Activated CD8-positive, alpha-beta T cell treated with anti-CD3 and anti-CD28 coated beads, Interleukin-2, amount 10 ng/mL, durations not matched to agents 7 days and 5 days (primary cell): ENCODE measurements around the gene DAB1. TPM values are rescaled to one million over a fixed set of nuclear protein-coding genes. Genes with fewer than 3 reads are reported as not detected.

Experiments used
- ATAC-seq: fragments of 150-1000 bp; cut with Tn5 transposase; one replicate; pipeline ENCODE4 v1.10.0; 2021; ENCODE audit warnings: moderate library complexity
- CTCF ChIA-PET: fragments of 350-600 bp; sonication (Branson Sonifier 250); formaldehyde crosslinking; loops from one replicate; lab custom pipeline; 2021; ENCODE audit warnings: antibody characterized with exemption; lab: Charles Lee
- POLR2A ChIA-PET: fragments of 350-600 bp; sonication (Branson Sonifier 250); formaldehyde crosslinking; loops from one replicate; lab custom pipeline; 2021; ENCODE audit warnings: antibody characterized with exemption; lab: Charles Lee
- DNase-seq: peaks from one replicate; pipeline ENCODE4 v3.0.0-alpha.2; 2020
- H3K27ac Mint-ChIP-seq: one replicate; pipeline ENCODE4 v1.8.0; 2021; ENCODE audit warnings: mild to moderate bottlenecking, mixed read lengths
- H3K27me3 Mint-ChIP-seq: one replicate; pipeline ENCODE4 v1.8.0; 2021; ENCODE audit warnings: low read depth, mixed read lengths
- H3K36me3 Mint-ChIP-seq: one replicate; pipeline ENCODE4 v1.8.0; 2021; ENCODE audit warnings: low read depth, mixed read lengths
- H3K4me1 Mint-ChIP-seq: one replicate; pipeline ENCODE4 v1.8.0; 2021; ENCODE audit warnings: low read depth, mixed read lengths
- H3K4me3 Mint-ChIP-seq: one replicate; pipeline ENCODE4 v1.8.0; 2021; ENCODE audit warnings: mild to moderate bottlenecking, mixed read lengths
- H3K9me3 Mint-ChIP-seq: one replicate; pipeline ENCODE4 v1.8.0; 2022; ENCODE audit warnings: mixed read lengths; ENCODE audit not compliant: insufficient read depth
- total RNA-seq, 2 experiments: library from RNA; stranded (reverse); gene quantifications; one replicate each; pipeline ENCODE4 v1.2.3, GENCODE V29; 2021

Gene DAB1
- total RNA-seq, 2 experiments from 2014 or later: 0.10 to 0.18 TPM

DNA sequence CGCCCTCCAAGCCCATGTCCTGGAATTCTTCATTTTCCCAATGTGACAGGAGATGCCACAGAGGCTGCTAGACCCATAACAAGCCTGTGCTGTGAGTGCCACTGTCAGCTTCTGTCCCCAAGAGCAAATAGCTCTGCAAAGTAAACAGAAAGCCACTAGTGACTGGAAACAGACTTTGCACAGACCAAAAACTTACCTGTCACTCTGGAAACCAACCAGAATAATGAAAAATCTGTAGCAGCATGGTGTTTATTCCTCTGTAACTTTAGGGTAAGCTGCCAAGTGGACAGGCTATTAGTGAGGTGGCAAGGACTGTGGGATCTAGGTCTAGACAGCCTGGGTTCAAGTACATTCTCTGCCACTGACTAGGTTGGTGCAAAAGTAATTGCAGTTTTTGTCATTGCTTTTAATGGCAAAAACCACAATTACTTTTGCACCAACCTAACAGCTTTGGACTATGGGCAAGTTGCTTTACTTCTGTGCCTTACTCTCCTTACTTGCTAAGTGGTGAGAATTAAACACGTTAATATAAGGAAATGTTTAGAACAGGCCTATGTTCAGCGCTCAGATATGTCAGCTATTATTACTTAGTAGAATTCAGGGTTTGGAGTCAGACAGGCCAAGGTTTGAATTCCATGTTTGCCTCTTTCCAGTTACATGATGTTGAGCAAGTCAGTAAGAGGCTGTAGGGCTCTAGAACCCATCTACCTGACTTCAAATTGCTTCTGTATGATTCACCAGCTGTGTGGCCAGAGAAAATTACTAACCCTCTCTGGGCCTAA, 457.8 kb downstream of the DAB1 start, which contains the start of gene C8B:
Gene C8B, minus strand, starts transcription at position 100 of the 782 bp plus-strand sequence. Its CDS starts 67 bp downstream, at position 33.
- Mint-ChIP-seq H3K36me3 (no peaks in the 10 kb centered on the region), H3K27ac (no peak within 1 kb of the TSS), H3K4me3 (no peak within 1 kb of the TSS), H3K9me3 (no peaks in the 10 kb centered on the region), H3K27me3 (no peaks in the 10 kb centered on the region), H3K4me1 (no peaks in the 10 kb centered on the region)
- CTCF ChIA-PET: no interaction called here
- ATAC-seq: no peak
- DNase-seq: no peak
- POLR2A ChIA-PET: no interaction called here

DNA sequence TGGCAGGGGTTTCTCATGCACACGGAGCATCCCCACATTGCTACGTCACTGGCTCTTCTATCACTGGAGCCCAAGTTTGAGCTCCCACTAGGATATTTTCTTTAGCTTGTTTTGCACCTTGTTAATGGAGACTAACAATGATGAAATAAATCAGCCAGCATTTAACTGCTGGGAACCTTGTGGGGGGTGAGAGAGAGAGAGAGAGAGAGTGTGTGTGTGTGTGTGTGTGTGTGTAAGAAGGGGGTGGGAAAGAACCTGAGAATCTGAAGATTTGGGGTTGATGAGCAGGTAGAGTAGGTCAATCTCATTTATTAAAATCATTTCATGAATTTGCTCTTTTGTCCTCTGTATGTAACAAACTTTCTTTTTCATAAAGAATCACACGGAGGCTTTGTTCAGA, 458.7 kb downstream of the DAB1 start:
- DNase-seq (no peak), ATAC-seq (no peak)
- no peaks in the 10 kb centered on the region for H3K9me3 Mint-ChIP-seq
- H3K27ac Mint-ChIP-seq: no peak overlapping the region
- H3K27me3 Mint-ChIP-seq: no peaks in the 10 kb centered on the region
- no peaks in the 10 kb centered on the region for H3K4me1 Mint-ChIP-seq
- H3K36me3 Mint-ChIP-seq: no peaks in the 10 kb centered on the region
- POLR2A ChIA-PET: no interaction called here
- H3K4me3 Mint-ChIP-seq: no peak overlapping the region
- CTCF ChIA-PET: no interaction called here

GRCh38 chr1:56964349-56965017, 459.4 kb downstream of the DAB1 start:
- no peaks in the 10 kb centered on the region for H3K4me1 Mint-ChIP-seq
- no peaks in the 10 kb centered on the region for H3K36me3 Mint-ChIP-seq
- DNase-seq (no peak), ATAC-seq (no peak)
- no peaks in the 10 kb centered on the region for H3K9me3 Mint-ChIP-seq
- ChIA-PET CTCF (no interaction called here), POLR2A (no interaction called here)
- no peaks in the 10 kb centered on the region for H3K27me3 Mint-ChIP-seq
- H3K4me3 Mint-ChIP-seq: no peak overlapping the region
- no peak overlapping the region for H3K27ac Mint-ChIP-seq

- ChIA-PET CTCF (no interaction called here), POLR2A (no interaction called here)
- Mint-ChIP-seq H3K36me3 (no peaks in the 10 kb centered on the region), H3K27me3 (no peaks in the 10 kb centered on the region), H3K9me3 (no peaks in the 10 kb centered on the region), H3K27ac (no peak overlapping the region), H3K4me3 (no peak overlapping the region), H3K4me1 (no peaks in the 10 kb centered on the region)
- ATAC-seq: no peak
- no peak for DNase-seq
These were observed 460.2 kb downstream of the DAB1 start for GRCh38 chr1:56963667-56964066.

DNA sequence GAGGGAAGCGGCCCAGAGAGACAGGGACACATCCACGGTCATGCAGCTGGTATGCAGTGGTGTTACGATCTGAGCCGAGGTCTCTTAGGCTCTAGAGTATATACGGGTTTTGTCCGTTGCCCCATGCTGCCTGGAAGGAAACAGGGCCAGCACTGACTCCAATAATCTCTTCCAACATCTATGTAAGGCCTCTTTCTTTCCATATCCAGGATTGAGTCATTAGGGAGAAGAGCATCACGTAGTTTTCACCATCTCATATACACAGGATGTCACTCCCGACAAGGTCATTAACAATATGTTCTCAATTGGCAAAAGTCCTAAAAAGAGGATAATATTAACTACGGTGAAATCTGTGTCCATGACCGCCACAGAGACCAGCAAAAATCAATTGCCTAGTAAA, 462.4 kb downstream of the DAB1 start:
- ATAC-seq (no peak), DNase-seq (no peak)
- POLR2A ChIA-PET: no interaction called here
- H3K36me3 Mint-ChIP-seq: no peaks in the 10 kb centered on the region
- CTCF ChIA-PET: no interaction called here
- no peak overlapping the region for H3K4me3 Mint-ChIP-seq
- H3K27ac Mint-ChIP-seq: no peak overlapping the region
- no peaks in the 10 kb centered on the region for H3K27me3 Mint-ChIP-seq
- no peaks in the 10 kb centered on the region for H3K4me1 Mint-ChIP-seq
- H3K9me3 Mint-ChIP-seq: no peaks in the 10 kb centered on the region

DNA sequence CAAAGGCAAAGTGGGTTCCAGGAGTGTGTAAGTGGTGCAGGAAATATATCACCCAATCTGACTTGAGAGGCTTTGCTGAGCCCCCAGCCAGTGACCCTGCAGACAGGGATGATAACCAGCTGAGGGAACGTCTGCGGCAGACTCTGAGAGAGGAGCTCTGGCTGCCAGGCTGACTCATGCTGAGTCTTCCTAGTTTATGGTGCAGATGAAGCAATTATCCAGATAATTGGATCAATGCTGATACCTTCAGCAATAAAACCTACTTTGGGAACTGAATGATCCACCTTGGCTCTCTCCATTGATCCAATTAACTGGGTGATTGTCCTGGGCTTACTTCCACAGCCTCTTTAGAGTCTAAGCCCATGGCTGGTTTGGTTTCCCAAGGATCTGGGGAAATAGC, 465.3 kb downstream of the DAB1 start:
- Mint-ChIP-seq H3K36me3 (no peaks in the 10 kb centered on the region), H3K27me3 (no peaks in the 10 kb centered on the region), H3K4me3 (no peak overlapping the region), H3K4me1 (no peaks in the 10 kb centered on the region), H3K9me3 (no peaks in the 10 kb centered on the region), H3K27ac (no peak overlapping the region)
- ChIA-PET POLR2A (no interaction called here), CTCF (no interaction called here)
- DNase-seq (no peak), ATAC-seq (no peak)

- Mint-ChIP-seq H3K9me3 (no peaks in the 10 kb centered on the region), H3K36me3 (no peaks in the 10 kb centered on the region), H3K27ac (no peak overlapping the region), H3K4me3 (no peak overlapping the region), H3K4me1 (no peaks in the 10 kb centered on the region), H3K27me3 (no peaks in the 10 kb centered on the region)
- no peak for ATAC-seq
- POLR2A ChIA-PET: no interaction called here
- CTCF ChIA-PET: no interaction called here
- DNase-seq: no peak
These were observed 465.9 kb downstream of the DAB1 start for GRCh38 chr1:56957931-56958330.

- DNase-seq (no peak), ATAC-seq (no peak)
- Mint-ChIP-seq H3K27ac (no peak overlapping the region), H3K36me3 (no peaks in the 10 kb centered on the region), H3K9me3 (no peaks in the 10 kb centered on the region), H3K4me3 (no peak overlapping the region), H3K4me1 (no peaks in the 10 kb centered on the region), H3K27me3 (no peaks in the 10 kb centered on the region)
- ChIA-PET CTCF (no interaction called here), POLR2A (no interaction called here)
These were observed 469.2 kb downstream of the DAB1 start for GRCh38 chr1:56954664-56955063.

- ChIA-PET CTCF (no interaction called here), POLR2A (no interaction called here)
- Mint-ChIP-seq H3K36me3 (no peaks in the 10 kb centered on the region), H3K4me3 (no peak overlapping the region), H3K9me3 (no peaks in the 10 kb centered on the region), H3K27me3 (no peaks in the 10 kb centered on the region), H3K4me1 (no peaks in the 10 kb centered on the region), H3K27ac (no peak overlapping the region)
- DNase-seq (no peak), ATAC-seq (no peak)
These were observed 470.5 kb downstream of the DAB1 start for GRCh38 chr1:56953386-56953785.

GRCh38 chr1:56952501-56952900, 471.4 kb downstream of the DAB1 start:
- Mint-ChIP-seq H3K9me3 (no peaks in the 10 kb centered on the region), H3K27ac (no peak overlapping the region), H3K27me3 (no peaks in the 10 kb centered on the region), H3K4me3 (no peak overlapping the region), H3K4me1 (no peaks in the 10 kb centered on the region), H3K36me3 (no peaks in the 10 kb centered on the region)
- ChIA-PET CTCF (no interaction called here), POLR2A (no interaction called here)
- DNase-seq: no peak
- no peak for ATAC-seq

GRCh38 chr1:56948403-56949023, 475.3 kb downstream of the DAB1 start:
- no peak overlapping the region for H3K4me3 Mint-ChIP-seq
- no peak overlapping the region for H3K27ac Mint-ChIP-seq
- no peak for ATAC-seq
- no peaks in the 10 kb centered on the region for H3K9me3 Mint-ChIP-seq
- H3K27me3 Mint-ChIP-seq: no peaks in the 10 kb centered on the region
- ChIA-PET POLR2A (no interaction called here), CTCF (no interaction called here)
- H3K36me3 Mint-ChIP-seq: no peaks in the 10 kb centered on the region
- no peaks in the 10 kb centered on the region for H3K4me1 Mint-ChIP-seq
- no peak for DNase-seq
